PC-3 (cell line): ENCODE data around the gene FAM186B. TPM values are rescaled to one million over a fixed set of nuclear protein-coding genes. Genes with fewer than 3 reads are reported as not detected.

Experiments used
- ATAC-seq: fragments of 200-7000 bp; cut with Tn5 transposase; 2 replicates; pipeline ENCODE4 v1.9.1; 2020; ENCODE audit warnings: mild to moderate bottlenecking, moderate library complexity
- BruUV-seq: library from RNA; stranded (reverse); fragments of 400-500 nt; replicated peaks from 2 replicates; lab custom pipeline; 2021; lab: Mats Ljungman, UMichigan
- CTCF ChIA-PET: fragments of 300-600 bp; sonication (Branson Sonifier 250); formaldehyde crosslinking; loops from one replicate; lab custom pipeline; 2022; ENCODE audit warnings: antibody characterized with exemption; lab: Charles Lee
- POLR2A ChIA-PET: fragments of 300-600 bp; sonication (Branson Sonifier 250); formaldehyde crosslinking; loops from one replicate; lab custom pipeline; 2022; ENCODE audit warnings: antibody characterized with exemption; ENCODE audit not compliant: unreplicated experiment; lab: Charles Lee
- DNase-seq: peaks from one replicate; pipeline ENCODE4 v3.0.0-alpha.2; 2015
- H2AFZ ChIP-seq: fragments of 300-600 bp; sonication (generic); 2 replicates; pipeline ENCODE4 v1.6.0; 2016; ENCODE audit warnings: antibody characterized with exemption, low read length
- H3F3A ChIP-seq: fragments of 300-600 bp; sonication (generic); one replicate; pipeline ENCODE4 v1.6.0; 2017; ENCODE audit warnings: antibody characterized with exemption, low read length, control low read depth, mild to moderate bottlenecking; ENCODE audit not compliant: unreplicated experiment
- H3K27ac ChIP-seq: fragments of 300-600 bp; sonication (generic); 2 replicates; pipeline ENCODE4 v1.5.1; 2016; ENCODE audit warnings: mild to moderate bottlenecking, low read length
- H3K27me3 ChIP-seq: fragments of 300-600 bp; sonication (generic); 2 replicates; pipeline ENCODE4 v1.6.1; 2016; ENCODE audit warnings: low read length, mixed read lengths
- H3K36me3 ChIP-seq: fragments of 300-600 bp; sonication (generic); 2 replicates; pipeline ENCODE4 v1.6.1; 2016; ENCODE audit warnings: low read depth, mixed run types, low read length, mixed read lengths
- H3K4me1 ChIP-seq: fragments of 300-600 bp; sonication (generic); 2 replicates; pipeline ENCODE4 v1.5.1; 2016; ENCODE audit warnings: low read length; ENCODE audit not compliant: insufficient read depth
- H3K4me2 ChIP-seq: fragments of 300-600 bp; sonication (generic); 2 replicates; pipeline ENCODE4 v1.6.0; 2016; ENCODE audit warnings: low read length
- H3K4me3 ChIP-seq: fragments of 300-600 bp; sonication (generic); 2 replicates; pipeline ENCODE4 v1.5.1; 2016; ENCODE audit warnings: mild to moderate bottlenecking, low read length, mixed read lengths
- H3K79me2 ChIP-seq: fragments of 300-600 bp; sonication (generic); 2 replicates; pipeline ENCODE4 v1.6.1; 2017; ENCODE audit warnings: low read length, mixed read lengths
- H3K9ac ChIP-seq: fragments of 300-600 bp; sonication (generic); 2 replicates; pipeline ENCODE4 v1.6.0; 2016; ENCODE audit warnings: mild to moderate bottlenecking, low read length
- H3K9me2 ChIP-seq: fragments of 300-600 bp; sonication (generic); replicated peaks from 2 replicates; pipeline ENCODE4 v1.6.1; 2016; ENCODE audit warnings: mixed run types, low read length, mixed read lengths
- H3K9me3 ChIP-seq: fragments of 300-600 bp; sonication (generic); 2 replicates; pipeline ENCODE4 v1.6.1; 2016; ENCODE audit warnings: low read length, mixed read lengths
- H4K20me1 ChIP-seq: fragments of 300-600 bp; sonication (generic); 2 replicates; pipeline ENCODE4 v1.6.1; 2016; ENCODE audit warnings: low read length, mixed read lengths
- EZH2 ChIP-seq: fragments of 300-600 bp; sonication (generic); IDR thresholded peaks from one replicate; pipeline ENCODE4 v1.6.1; 2017; ENCODE audit warnings: antibody characterized with exemption, mild to moderate bottlenecking, low read length; ENCODE audit not compliant: unreplicated experiment
- EZH2phosphoT487 ChIP-seq: fragments of 300-600 bp; sonication (generic); IDR thresholded peaks from 2 replicates; pipeline ENCODE4 v1.6.1; 2018; ENCODE audit warnings: mild to moderate bottlenecking, antibody characterized with exemption, low read length, borderline replicate concordance
- intact Hi-C: fragments of 100-400 bp; cut with micrococcal nuclease; formaldehyde crosslinking; loops from 2 replicates; pipeline ENCODE4 v1.9.0; 2023
- total RNA-seq: library from RNA; depleted of rRNA; stranded (reverse); fragments of >200 nt; gene quantifications from 2 replicates; pipeline ENCODE4 v1.2.3, GENCODE V29; 2014
- TF ChIP-seq, protein P1 (sequence below): fragments of 300-600 bp; sonication (generic); conservative IDR thresholded peaks from 2 replicates; pipeline ENCODE4 v1.5.1; 2017; ENCODE audit warnings: antibody characterized with exemption, low read depth, mild to moderate bottlenecking, low read length

Gene FAM186B
- total RNA-seq, 1 experiment from 2014 or later: 0.80 TPM

DNA sequence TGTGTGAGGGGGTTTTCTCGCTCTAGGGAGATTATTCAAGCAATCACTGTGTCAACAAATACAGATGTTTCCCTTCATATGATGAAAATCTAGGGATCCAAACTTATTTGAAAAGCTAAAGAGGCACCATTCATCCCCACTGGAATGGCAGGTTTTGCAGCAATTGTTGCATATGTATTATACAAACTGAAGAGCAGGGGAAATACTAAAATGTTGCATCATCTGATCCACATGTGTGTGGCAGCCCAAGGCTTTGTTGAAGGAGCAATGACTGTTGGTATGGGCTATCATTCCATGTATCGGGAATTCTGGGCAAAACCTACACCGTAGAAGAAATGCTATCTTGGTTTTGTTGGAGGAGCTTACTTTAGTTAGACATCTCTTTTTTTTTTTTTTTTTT is 13.8 kb upstream of the FAM186B start:
- H3K79me2 ChIP-seq: no peaks in the 10 kb centered on the region
- no peak overlapping the region for H3K4me2 ChIP-seq
- no peak overlapping the region for H3K27ac ChIP-seq
- no peak for TF ChIP-seq EZH2phosphoT487
- TF ChIP-seq, protein P1, sequence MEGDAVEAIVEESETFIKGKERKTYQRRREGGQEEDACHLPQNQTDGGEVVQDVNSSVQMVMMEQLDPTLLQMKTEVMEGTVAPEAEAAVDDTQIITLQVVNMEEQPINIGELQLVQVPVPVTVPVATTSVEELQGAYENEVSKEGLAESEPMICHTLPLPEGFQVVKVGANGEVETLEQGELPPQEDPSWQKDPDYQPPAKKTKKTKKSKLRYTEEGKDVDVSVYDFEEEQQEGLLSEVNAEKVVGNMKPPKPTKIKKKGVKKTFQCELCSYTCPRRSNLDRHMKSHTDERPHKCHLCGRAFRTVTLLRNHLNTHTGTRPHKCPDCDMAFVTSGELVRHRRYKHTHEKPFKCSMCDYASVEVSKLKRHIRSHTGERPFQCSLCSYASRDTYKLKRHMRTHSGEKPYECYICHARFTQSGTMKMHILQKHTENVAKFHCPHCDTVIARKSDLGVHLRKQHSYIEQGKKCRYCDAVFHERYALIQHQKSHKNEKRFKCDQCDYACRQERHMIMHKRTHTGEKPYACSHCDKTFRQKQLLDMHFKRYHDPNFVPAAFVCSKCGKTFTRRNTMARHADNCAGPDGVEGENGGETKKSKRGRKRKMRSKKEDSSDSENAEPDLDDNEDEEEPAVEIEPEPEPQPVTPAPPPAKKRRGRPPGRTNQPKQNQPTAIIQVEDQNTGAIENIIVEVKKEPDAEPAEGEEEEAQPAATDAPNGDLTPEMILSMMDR: no peak
- no peak for TF ChIP-seq EZH2
- H3K27me3 ChIP-seq: no peaks in the 10 kb centered on the region
- DNase-seq (peak; percentile 58), ATAC-seq (no peak)
- no peaks in the 10 kb centered on the region for H3K36me3 ChIP-seq
- ChIA-PET POLR2A (interaction anchor here (0.6 kb wide), 1 partner anchor 32 kb away, joined by 8 read pairs; no protein-coding TSS in a partner anchor), CTCF (no interaction called here)
- no peaks in the 10 kb centered on the region for H3K9me2 ChIP-seq
- H3K9me3 ChIP-seq: no peaks in the 10 kb centered on the region
- no peaks in the 10 kb centered on the region for H4K20me1 ChIP-seq
- BruUV-seq: no TSS peak
- intact Hi-C loops: no loop called here
- no peak overlapping the region for H2AFZ ChIP-seq
- peaks cover 30% of the 10 kb centered on the region for H3K4me1 ChIP-seq
- H3K4me3 ChIP-seq: no peak overlapping the region
- peaks cover 5% of the 10 kb centered on the region for H3F3A ChIP-seq
- H3K9ac ChIP-seq: no peak overlapping the region

DNA sequence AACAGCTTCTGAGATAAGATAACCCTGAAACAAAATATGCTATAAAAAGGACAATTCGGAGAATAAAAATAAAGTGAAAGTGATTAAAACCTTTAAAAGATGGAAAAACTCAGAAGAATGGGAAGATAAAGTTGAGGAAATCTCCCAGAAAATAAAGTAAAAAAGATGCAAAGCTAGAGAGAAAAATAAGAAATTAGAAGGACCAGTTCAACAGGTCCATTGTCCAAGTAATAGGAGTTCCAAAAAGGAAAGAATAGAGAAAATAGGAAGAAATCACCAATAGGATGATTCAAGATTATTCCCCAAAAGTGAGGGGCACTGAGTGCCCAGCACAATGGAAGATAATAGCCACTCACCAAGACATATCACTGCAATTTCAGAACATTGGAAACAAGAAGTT is 13.1 kb upstream of the FAM186B start:
- DNase-seq (no peak), ATAC-seq (no peak)
- Histone ChIP-seq H3K27me3 (no peaks in the 10 kb centered on the region), H3K4me2 (no peak overlapping the region), H3K9me2 (no peaks in the 10 kb centered on the region), H3K79me2 (no peaks in the 10 kb centered on the region), H2AFZ (no peak overlapping the region), H3F3A (no peaks in the 10 kb centered on the region), H3K27ac (no peak overlapping the region), H3K36me3 (no peaks in the 10 kb centered on the region), H4K20me1 (no peaks in the 10 kb centered on the region), H3K9me3 (no peaks in the 10 kb centered on the region), H3K4me1 (peaks cover 25% of the 10 kb centered on the region), H3K4me3 (no peak overlapping the region), H3K9ac (no peak overlapping the region)
- no TSS peak for BruUV-seq
- CTCF ChIA-PET: interaction anchor here (0.6 kb wide), 1 partner anchor 295 kb away, joined by 5 read pairs; no protein-coding TSS in a partner anchor
- intact Hi-C loops: no loop called here
- TF ChIP-seq EZH2: no peak
- TF ChIP-seq, protein P1: no peak
- TF ChIP-seq EZH2phosphoT487: no peak
- POLR2A ChIA-PET: no interaction called here

DNA sequence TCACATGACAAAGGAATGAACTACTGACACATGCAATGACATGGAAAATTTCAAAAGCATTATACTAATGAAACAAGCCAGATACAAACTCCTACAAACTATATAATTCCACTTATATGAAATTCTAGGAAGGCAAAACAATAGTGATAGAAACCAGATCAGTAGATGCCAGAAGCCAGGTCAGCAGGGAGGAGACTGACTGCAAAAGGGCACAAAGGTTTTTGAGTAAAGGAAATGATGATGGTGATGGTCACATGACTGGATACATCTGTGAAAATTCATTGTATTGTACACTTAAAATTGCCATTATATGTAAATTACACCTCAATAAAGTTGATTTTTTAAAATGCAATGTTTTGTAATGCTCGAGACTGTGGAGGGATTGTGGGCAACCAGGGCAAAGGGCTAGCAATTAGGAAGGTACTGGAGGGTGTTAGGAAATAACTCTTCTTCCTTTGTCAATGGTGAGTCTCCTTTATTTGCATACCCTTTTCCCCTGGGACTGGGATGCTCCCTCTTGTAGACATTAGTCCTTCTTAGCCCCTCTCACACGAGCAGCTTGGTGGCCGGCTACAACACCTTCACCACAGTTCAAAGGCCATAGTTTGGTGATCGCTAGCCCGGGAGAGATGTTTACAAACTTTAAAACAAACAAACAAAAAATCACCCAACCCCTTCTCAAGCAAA is 11.2 kb upstream of the FAM186B start:
- peaks cover 12% of the 10 kb centered on the region; the same call in 1 of the 2 replicates for H3K4me1 ChIP-seq
- H3K9me3 ChIP-seq: no peaks in the 10 kb centered on the region
- POLR2A ChIA-PET: no interaction called here
- H3K36me3 ChIP-seq: no peaks in the 10 kb centered on the region
- no TSS peak for BruUV-seq
- H3K9ac ChIP-seq: no peak overlapping the region
- no peak overlapping the region for H3K27ac ChIP-seq
- H3K9me2 ChIP-seq: no peaks in the 10 kb centered on the region
- no peak overlapping the region for H2AFZ ChIP-seq
- H3F3A ChIP-seq: no peaks in the 10 kb centered on the region
- TF ChIP-seq, protein P1: no peak
- TF ChIP-seq EZH2phosphoT487 (no peak), EZH2 (no peak)
- DNase-seq: no peak
- no peak overlapping the region for H3K4me3 ChIP-seq
- H3K27me3 ChIP-seq: no peaks in the 10 kb centered on the region
- H3K79me2 ChIP-seq: no peaks in the 10 kb centered on the region
- H3K4me2 ChIP-seq: no peak overlapping the region
- intact Hi-C loops: no loop called here
- no peak for ATAC-seq
- CTCF ChIA-PET: no interaction called here
- no peaks in the 10 kb centered on the region for H4K20me1 ChIP-seq
